VCaP (cell line): ENCODE measurements around the gene HMCN1.

Source experiments
- H3K27ac ChIP-seq: fragments of 450-650 bp; 2 replicates; pipeline ENCODE4 v1.5.1; 2017
- TF ChIP-seq, protein P1 (sequence below): fragments of 450-650 bp; conservative IDR thresholded peaks from 2 replicates; pipeline ENCODE4 v1.5.1; 2017; ENCODE audit warnings: mild to moderate bottlenecking, moderate library complexity

The HMCN1 gene

DNA sequence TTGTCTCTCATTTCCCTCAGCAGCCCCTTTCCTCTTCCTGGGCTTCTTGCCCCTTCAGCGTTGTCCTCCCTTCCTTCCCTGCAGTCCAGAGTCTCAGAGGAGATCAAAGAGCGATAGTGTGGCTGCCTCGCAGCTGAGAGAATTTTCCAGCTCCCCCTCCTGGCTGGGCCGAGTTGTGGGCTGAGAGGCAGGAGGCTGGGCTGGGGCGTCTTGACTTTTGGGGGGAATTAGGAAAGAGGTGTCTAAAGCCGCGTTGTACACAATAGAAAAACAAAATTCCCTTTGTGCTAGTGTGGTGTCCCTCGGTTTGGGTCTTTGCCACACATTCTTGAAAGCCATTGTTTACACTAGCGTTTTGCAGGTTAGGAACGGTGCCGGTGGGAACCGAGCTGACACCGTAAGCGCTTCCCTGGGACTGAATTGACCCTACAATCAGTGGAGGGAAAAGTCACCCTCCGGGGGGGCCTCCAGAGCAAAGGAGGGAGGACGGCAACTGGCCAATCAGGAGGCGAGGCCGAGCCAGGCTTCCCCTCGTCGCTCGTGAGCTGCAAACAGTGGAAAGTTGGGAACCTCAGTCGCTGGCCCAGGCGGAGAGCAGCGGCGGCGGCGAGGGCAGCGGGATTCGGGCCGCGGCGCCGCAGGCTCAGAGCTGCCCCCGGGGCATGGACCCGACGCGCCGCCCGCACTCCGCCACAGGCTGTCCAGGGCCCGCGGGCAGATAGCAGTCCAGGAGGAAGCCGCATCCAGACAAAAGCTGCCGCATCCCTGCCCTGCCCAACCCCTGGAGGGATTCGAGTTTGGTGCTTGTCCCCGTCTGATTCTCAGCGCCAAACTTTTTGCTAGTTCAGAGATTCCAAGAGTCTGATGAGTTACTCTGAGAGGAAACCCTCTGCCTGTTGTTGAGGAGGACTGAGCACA lies at the start of gene HMCN1:
HMCN1 (plus strand) TSS at position 574 of the 918 bp plus-strand sequence. CDS start 389 bp downstream, outside the sequence.
- H3K27ac ChIP-seq, result no peak within 1 kb of the TSS
- TF ChIP-seq, protein P1, sequence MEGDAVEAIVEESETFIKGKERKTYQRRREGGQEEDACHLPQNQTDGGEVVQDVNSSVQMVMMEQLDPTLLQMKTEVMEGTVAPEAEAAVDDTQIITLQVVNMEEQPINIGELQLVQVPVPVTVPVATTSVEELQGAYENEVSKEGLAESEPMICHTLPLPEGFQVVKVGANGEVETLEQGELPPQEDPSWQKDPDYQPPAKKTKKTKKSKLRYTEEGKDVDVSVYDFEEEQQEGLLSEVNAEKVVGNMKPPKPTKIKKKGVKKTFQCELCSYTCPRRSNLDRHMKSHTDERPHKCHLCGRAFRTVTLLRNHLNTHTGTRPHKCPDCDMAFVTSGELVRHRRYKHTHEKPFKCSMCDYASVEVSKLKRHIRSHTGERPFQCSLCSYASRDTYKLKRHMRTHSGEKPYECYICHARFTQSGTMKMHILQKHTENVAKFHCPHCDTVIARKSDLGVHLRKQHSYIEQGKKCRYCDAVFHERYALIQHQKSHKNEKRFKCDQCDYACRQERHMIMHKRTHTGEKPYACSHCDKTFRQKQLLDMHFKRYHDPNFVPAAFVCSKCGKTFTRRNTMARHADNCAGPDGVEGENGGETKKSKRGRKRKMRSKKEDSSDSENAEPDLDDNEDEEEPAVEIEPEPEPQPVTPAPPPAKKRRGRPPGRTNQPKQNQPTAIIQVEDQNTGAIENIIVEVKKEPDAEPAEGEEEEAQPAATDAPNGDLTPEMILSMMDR, result peak; percentile 61

DNA sequence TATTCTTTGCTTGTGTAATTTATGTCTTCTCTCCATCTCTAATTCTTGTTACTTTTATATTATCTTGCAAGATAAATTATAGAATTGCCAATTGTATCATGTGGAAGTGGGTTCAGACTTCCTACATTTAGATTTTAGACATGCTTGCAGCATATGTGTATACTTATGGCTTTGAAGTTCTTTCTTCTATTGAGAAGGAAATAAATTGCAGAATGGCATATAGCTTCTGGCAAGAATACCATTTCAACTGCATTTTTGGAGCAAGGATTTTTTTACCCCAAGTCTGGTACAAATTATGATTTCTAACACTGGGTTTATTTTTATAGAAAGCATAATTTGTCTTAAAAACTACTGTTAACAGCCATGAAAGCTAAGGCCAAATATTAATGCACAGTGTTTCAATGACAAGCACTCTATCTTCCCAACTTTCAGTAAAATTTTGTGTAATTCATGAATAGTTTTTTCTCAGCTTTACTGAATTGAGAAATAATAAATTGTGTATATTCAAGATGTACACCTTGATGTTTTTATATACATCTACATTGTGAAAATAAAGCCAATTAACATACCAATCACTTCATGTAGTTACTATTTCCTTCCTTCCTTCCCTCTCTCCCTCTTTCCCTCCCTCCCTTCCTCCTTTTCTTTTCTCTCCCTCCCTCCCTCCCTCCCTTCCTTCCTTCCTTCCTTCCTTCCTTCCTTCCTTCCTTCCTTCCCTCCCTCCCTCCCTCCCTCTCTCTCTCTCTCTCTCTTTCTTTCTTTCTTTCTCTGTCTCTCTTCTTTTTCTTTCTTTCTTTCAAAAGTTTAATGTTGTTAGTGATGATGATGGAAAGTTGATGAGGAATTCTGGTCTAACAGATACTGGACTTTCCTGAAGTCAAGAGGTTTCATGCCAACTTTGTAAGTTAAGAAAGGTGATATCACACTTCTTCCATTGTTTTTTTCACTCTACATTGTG lies 47.1 kb upstream of the HMCN1 start:
- H3K27ac ChIP-seq, result no peak overlapping the region
- TF ChIP-seq, protein P1, result no peak

DNA sequence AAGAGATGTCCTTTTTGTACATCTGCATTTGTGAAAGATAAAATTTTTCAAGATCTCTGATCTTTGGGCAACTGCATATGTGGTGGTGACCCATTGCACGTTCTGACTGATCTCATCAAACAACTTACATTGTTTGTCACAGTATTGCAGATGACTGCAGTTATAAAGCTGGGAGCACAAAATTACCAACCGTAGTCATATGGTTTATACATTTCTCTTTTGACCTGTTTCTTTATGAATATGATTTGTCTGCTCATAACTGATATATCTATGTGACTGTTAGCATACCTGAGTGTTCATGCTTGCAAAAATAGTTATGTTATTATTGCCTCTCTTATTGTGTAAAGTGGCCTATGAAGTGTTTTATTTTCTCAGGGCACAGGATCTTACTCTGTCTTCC lies 43.7 kb upstream of the HMCN1 start:
- H3K27ac ChIP-seq, result no peak overlapping the region
- TF ChIP-seq, protein P1, result no peak

DNA sequence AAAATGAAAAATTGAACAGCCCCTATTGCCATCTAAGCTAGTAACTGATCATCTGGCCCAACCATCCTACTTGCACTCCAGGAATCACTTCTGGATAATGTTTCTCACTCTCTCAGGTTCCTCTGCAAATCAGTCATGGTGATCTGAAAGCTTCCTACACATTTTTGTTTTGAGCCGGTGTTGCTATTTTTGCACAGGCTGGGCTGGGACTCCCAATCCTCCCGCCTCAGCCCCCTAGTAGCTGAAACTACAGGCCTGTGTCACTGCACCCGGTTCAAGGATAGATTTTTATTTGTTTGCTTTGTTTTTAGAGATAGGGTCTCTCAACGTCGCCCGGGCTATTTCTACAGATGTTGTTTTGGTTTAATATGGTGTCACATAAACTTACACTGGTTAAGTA lies 40.5 kb upstream of the HMCN1 start:
- H3K27ac ChIP-seq, result no peak overlapping the region
- TF ChIP-seq, protein P1, result no peak

DNA sequence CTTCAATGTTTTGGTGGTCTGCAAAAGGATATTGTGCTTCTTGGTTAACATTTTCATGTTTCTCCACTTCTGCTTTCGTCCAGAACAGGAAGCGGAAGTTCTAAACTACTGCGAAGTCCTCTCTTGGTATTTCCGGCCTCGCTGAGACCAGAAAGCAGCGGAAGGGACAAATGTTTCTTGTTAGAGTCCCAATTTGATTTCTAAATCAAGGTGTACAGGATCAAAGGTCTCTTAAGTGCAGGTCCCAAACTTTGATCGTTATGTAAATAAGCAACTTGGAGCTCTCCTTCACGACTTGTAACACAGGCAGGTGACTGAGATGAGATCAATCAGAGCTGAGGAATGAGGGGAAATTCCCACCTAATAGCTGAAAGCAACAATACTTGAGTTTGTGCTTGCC lies 40.1 kb upstream of the HMCN1 start:
- TF ChIP-seq, protein P1, result no peak
- no peak overlapping the region for H3K27ac ChIP-seq

DNA sequence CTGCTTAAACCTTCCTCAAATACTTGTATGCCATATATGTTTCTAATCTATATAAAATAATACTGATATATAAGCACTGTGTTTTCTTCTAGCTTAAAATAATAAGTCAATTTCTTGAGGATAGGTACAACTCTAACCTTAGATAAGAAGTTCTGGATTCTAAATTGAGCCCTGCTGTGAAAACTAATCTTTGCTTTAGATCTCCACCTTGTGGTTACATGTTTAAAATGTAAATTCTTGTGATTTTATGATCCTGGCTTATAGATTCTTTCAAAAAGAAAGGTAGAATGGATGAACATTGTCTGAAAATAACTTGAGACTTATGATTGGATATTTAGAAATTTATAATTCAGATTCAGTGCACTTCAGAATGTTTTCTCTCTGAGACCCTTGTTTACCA lies 38.9 kb upstream of the HMCN1 start:
- no peak overlapping the region for H3K27ac ChIP-seq
- TF ChIP-seq, protein P1, result peak; percentile 45
